Stimulated activated naive CD8-positive, alpha-beta T cell treated with anti-CD3 and anti-CD28 coated beads, Interleukin-15, Interleukin-2, amounts not matched to agents 100 ng/mL and 50 ng/mL, for 24 hours (primary cell): ENCODE measurements around the gene NOTCH4.
"Not testable (repeated sequence)": the region's sequence is repeated elsewhere in the genome, so short reads cannot be mapped to it uniquely, and the experiment has no call there.

Experiments
- H3K27ac Mint-ChIP-seq: one replicate; pipeline ENCODE4 v1.8.0; 2021; ENCODE audit warnings: mild to moderate bottlenecking, mixed read lengths
- H3K27me3 Mint-ChIP-seq: one replicate; pipeline ENCODE4 v1.8.0; 2021; ENCODE audit warnings: mixed read lengths
- H3K36me3 Mint-ChIP-seq: one replicate; pipeline ENCODE4 v1.8.0; 2021; ENCODE audit warnings: low read depth, mixed read lengths
- H3K4me1 Mint-ChIP-seq: one replicate; pipeline ENCODE4 v1.8.0; 2021; ENCODE audit warnings: low read depth, mixed read lengths
- H3K4me3 Mint-ChIP-seq: one replicate; pipeline ENCODE4 v1.8.0; 2021; ENCODE audit warnings: mild to moderate bottlenecking, mixed read lengths
- H3K9me3 Mint-ChIP-seq: one replicate; pipeline ENCODE4 v1.8.0; 2021; ENCODE audit warnings: mixed read lengths

Gene NOTCH4

DNA sequence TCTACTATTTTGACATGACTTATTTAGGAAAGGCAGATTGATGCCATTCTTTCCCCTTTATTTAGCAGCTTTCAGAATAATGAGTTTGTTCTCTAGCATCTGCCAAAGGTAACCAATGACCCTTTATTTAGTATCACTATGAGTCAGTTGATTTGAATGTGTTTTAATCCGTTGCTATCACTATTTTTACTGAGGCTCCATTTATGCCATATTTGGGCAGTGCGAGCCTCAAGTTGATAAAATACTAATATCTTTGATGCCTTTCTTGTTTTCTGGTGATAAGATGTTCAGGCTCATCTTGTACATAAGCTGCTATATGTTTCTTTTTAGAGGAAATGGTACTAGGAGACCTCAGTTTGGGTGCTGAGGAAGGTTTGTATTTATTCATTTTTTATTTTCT lies 15.6 kb upstream of the NOTCH4 start:
- H3K27ac Mint-ChIP-seq: no peak overlapping the region
- H3K9me3 Mint-ChIP-seq: no peaks in the 10 kb centered on the region
- peaks cover 18% of the 10 kb centered on the region for H3K4me1 Mint-ChIP-seq
- no peak overlapping the region for H3K4me3 Mint-ChIP-seq
- H3K36me3 Mint-ChIP-seq: no peaks in the 10 kb centered on the region
- H3K27me3 Mint-ChIP-seq: no peaks in the 10 kb centered on the region

DNA sequence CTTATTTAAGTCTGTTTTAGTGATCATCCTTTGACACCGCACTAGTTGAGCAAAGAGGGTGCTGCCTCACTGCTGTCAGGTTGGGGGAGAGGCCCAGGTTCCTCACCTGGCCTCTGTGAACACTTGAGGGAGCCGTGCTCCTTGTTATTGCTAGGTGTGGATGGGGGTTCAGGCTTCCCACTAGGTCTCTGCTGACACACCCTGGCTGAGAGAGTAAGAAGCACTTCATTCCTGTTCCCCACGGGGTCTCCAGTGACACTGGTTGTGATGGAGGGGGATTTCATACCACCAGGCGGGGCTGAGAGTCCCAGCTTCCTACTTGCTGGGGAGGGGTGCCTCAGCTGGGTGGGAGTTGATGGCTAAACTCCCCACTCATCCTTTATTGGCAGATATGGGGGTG lies 11.1 kb upstream of the NOTCH4 start:
- no peaks in the 10 kb centered on the region for H3K27me3 Mint-ChIP-seq
- H3K4me1 Mint-ChIP-seq: no peaks in the 10 kb centered on the region
- H3K27ac Mint-ChIP-seq: no peak overlapping the region
- H3K4me3 Mint-ChIP-seq: no peak overlapping the region
- no peaks in the 10 kb centered on the region for H3K36me3 Mint-ChIP-seq
- no peaks in the 10 kb centered on the region for H3K9me3 Mint-ChIP-seq

GRCh38 chr6:32226434-32226833 lies 2.6 kb upstream of the NOTCH4 start:
- Mint-ChIP-seq H3K27ac (no peak overlapping the region), H3K9me3 (no peaks in the 10 kb centered on the region), H3K36me3 (no peaks in the 10 kb centered on the region), H3K4me1 (peaks cover 17% of the 10 kb centered on the region), H3K4me3 (no peak overlapping the region), H3K27me3 (no peaks in the 10 kb centered on the region)

- H3K9me3 Mint-ChIP-seq: no peaks in the 10 kb centered on the region
- no peaks in the 10 kb centered on the region for H3K36me3 Mint-ChIP-seq
- no peak overlapping the region for H3K27ac Mint-ChIP-seq
- H3K4me1 Mint-ChIP-seq: peaks cover 17% of the 10 kb centered on the region
- no peak overlapping the region for H3K4me3 Mint-ChIP-seq
- no peaks in the 10 kb centered on the region for H3K27me3 Mint-ChIP-seq
These were observed 829 bp upstream of the NOTCH4 start for GRCh38 chr6:32224696-32225095.

- no peaks in the 10 kb centered on the region for H3K27me3 Mint-ChIP-seq
- no peak overlapping the region for H3K4me3 Mint-ChIP-seq
- no peak overlapping the region for H3K27ac Mint-ChIP-seq
- H3K4me1 Mint-ChIP-seq: peaks cover 17% of the 10 kb centered on the region
- no peaks in the 10 kb centered on the region for H3K36me3 Mint-ChIP-seq
- H3K9me3 Mint-ChIP-seq: no peaks in the 10 kb centered on the region
These were observed 1.3 kb downstream of the NOTCH4 start for GRCh38 chr6:32222333-32223230.

DNA sequence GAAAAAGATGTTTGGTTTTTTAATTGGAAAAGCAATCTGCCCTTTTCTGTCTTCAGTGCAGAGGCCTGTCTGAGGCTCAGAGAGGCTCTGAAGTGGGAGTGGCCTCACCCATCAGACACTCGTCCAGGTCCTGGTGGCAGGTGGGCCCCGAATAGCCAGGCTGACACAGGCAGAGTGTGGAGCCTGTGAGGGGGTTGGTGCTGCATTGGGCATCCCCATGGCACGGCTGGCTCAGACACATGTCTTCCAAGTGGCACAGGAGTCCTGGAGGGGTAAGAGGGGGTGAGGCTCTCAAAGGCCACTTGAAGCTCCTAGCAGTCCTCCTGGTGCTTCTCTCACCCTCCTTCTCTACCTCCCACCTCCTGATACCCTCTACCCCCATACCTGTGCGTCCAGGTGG lies 3.8 kb downstream of the NOTCH4 start:
- Mint-ChIP-seq H3K4me3 (no peak overlapping the region), H3K27ac (no peak overlapping the region), H3K27me3 (no peaks in the 10 kb centered on the region), H3K36me3 (no peaks in the 10 kb centered on the region), H3K9me3 (no peaks in the 10 kb centered on the region), H3K4me1 (peaks cover 17% of the 10 kb centered on the region)

DNA sequence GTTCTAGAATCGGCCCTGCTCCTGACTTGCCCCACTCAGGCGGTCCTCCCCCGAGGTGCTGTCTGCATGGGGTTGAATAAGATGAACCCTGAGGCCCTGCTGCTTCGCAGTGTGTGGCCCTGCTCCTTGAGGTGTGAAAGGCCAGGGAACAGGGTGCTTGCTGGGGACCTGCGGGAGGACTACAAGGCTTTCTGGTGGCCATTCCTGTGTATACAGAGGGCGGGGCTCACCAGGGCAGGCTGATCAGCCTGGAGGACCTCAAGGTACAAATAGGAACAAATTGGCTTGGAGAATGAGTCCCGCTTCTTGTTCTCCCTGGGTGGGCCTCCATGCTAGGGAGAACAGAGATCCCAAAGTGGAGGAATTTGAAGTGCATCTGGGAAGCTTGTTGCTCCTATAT lies 5.7 kb downstream of the NOTCH4 start:
- Mint-ChIP-seq H3K36me3 (no peaks in the 10 kb centered on the region), H3K27ac (no peak overlapping the region), H3K4me1 (peaks cover 9% of the 10 kb centered on the region), H3K27me3 (no peaks in the 10 kb centered on the region), H3K9me3 (no peaks in the 10 kb centered on the region), H3K4me3 (no peak overlapping the region)

GRCh38 chr6:32216998-32217397 lies 6.9 kb downstream of the NOTCH4 start:
- Mint-ChIP-seq H3K4me3 (no peak overlapping the region), H3K9me3 (no peaks in the 10 kb centered on the region), H3K27ac (no peak overlapping the region), H3K27me3 (no peaks in the 10 kb centered on the region), H3K36me3 (no peaks in the 10 kb centered on the region), H3K4me1 (peaks cover under 1% of the 10 kb centered on the region)

GRCh38 chr6:32216285-32216684 lies 7.6 kb downstream of the NOTCH4 start:
- Mint-ChIP-seq H3K4me3 (no peak overlapping the region), H3K9me3 (no peaks in the 10 kb centered on the region), H3K36me3 (no peaks in the 10 kb centered on the region), H3K4me1 (no peaks in the 10 kb centered on the region), H3K27ac (no peak overlapping the region), H3K27me3 (no peaks in the 10 kb centered on the region)

DNA sequence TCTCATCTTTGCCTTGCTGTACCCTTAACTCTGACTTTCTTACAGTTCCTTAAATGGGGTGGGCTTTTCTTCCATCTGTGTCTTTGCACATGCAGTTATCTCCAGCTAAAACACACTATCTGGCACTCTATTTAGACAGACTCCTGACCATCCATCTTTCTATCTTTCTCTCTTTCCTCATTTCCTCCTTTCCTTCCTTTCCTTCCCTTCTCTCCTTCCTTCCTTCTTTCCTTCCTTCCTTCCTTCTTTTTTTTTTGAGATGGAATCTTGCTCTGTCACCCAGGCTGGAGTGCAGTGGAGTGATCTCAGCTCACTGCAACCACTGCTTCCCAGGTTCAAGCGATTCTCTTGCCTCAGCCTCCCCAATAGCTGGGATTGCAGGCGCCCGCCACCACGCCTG lies 8.2 kb downstream of the NOTCH4 start:
- Mint-ChIP-seq H3K4me3 (no peak overlapping the region), H3K9me3 (no peaks in the 10 kb centered on the region), H3K27me3 (no peaks in the 10 kb centered on the region), H3K4me1 (no peaks in the 10 kb centered on the region), H3K36me3 (no peaks in the 10 kb centered on the region), H3K27ac (no peak overlapping the region)

GRCh38 chr6:32214126-32214525 lies 9.7 kb downstream of the NOTCH4 start:
- Mint-ChIP-seq H3K9me3 (no peaks in the 10 kb centered on the region), H3K27me3 (no peaks in the 10 kb centered on the region), H3K27ac (no peak overlapping the region), H3K36me3 (no peaks in the 10 kb centered on the region), H3K4me1 (no peaks in the 10 kb centered on the region), H3K4me3 (no peak overlapping the region)

DNA sequence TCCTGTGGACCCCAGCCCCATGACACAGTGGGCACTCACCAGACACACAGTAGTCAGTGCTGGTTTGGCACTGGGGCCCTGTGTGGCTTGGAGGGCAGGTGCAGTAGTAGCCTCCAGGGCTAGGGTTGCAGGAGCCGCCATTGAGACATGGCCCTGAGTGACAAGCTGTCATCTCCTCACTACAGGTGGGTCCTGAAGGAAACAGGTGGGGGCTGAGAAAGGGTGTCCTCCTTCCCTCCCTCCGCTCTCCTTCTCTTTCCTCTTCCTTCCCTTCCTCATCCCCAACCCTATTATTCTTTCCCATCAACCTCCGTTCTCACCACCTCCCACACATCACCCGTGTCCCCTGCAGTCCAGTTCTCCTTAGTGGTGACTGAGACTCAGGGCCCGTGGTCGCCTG lies 10.2 kb downstream of the NOTCH4 start:
- Mint-ChIP-seq H3K27ac (no peak overlapping the region), H3K4me3 (no peak overlapping the region), H3K4me1 (no peaks in the 10 kb centered on the region), H3K27me3 (no peaks in the 10 kb centered on the region), H3K36me3 (no peaks in the 10 kb centered on the region), H3K9me3 (no peaks in the 10 kb centered on the region)

DNA sequence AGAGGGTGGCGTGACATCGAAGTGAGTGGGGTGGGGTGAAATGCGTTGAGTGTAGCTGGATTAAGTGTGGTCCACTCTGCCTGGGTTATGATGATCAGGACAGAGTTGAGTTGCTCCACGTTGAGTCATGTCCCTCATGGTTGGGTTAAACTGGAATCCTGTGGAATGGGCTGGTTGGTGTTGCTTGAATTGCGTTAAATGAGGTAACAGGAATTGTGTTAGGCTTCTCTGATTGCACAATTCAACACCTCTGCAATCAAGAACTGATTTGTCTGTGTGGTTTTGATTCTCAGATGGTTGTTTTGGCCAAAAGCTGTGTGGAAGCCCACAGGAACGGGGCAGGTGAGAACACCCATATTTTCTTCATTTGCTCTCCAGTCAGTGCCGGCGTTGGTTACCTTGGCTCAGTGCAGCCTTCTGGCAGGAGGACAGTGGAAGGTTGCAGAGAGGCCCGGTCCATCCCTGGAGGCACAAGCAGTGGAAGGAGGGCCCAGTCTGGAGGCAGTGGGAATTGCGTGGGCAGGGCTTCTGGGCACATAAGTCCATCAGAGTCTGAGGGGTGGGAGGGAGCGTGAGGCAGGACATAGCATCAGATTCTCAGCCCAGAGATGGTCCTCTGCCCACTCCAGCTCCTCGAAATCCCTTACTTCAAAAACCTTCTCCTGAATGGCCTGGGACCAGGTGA lies 11.6 kb downstream of the NOTCH4 start:
- H3K27ac Mint-ChIP-seq: no peak overlapping the region
- H3K9me3 Mint-ChIP-seq: no peaks in the 10 kb centered on the region
- no peaks in the 10 kb centered on the region for H3K27me3 Mint-ChIP-seq
- H3K36me3 Mint-ChIP-seq: no peaks in the 10 kb centered on the region
- no peak overlapping the region for H3K4me3 Mint-ChIP-seq
- H3K4me1 Mint-ChIP-seq: no peaks in the 10 kb centered on the region

DNA sequence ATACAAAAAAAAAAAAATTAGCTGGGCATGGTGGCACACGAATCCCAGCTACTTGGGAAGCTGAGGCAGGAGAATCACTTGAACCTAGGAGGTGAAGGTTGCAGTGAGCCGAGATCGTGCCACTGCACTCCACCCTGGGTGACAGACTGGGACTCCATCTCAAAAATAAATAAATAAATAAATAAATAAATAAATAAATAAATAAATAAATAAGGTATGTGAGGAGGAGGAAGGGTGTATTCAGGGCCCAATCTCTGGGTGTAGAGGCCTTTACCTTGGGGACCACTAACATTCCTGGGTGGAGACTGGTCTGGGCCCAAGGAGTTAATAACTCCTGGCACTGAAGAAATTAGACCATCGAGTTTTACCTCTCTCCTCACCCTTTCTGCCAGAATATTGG lies 12.4 kb downstream of the NOTCH4 start:
- H3K4me1 Mint-ChIP-seq, H3K27ac Mint-ChIP-seq: not testable (repeated sequence)

DNA sequence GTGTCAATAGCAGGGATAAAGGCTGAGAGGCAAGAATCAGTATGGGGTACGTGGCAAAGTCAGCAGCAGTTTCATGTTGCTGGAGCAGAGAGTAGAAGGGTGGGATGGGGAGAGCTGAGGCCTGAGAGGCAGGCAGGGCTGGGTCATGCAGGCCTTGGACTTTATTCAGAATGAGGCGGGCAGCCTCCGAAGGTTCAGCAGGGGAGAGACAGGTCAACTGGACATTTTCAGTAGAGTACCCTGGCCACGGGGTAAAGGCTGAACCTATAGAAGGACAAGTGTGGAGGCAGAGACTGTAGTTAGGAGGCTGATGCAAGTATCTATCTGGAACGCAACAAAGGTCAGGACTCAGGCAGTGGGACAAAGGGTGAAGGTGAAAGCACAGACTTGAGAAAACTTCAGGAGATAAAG lies 13.7 kb downstream of the NOTCH4 start:
- Mint-ChIP-seq H3K4me1 (no peaks in the 10 kb centered on the region), H3K27ac (no peak overlapping the region), H3K9me3 (no peaks in the 10 kb centered on the region), H3K36me3 (no peaks in the 10 kb centered on the region), H3K4me3 (no peak overlapping the region), H3K27me3 (no peaks in the 10 kb centered on the region)

More for the DNA sequence above, 12.4 kb downstream of the NOTCH4 start:
- H3K27me3 Mint-ChIP-seq, H3K9me3 Mint-ChIP-seq, H3K36me3 Mint-ChIP-seq, H3K4me3 Mint-ChIP-seq: not testable (repeated sequence)
